ENCODE measurements around the gene LMAN1.

Gene LMAN1

DNA sequence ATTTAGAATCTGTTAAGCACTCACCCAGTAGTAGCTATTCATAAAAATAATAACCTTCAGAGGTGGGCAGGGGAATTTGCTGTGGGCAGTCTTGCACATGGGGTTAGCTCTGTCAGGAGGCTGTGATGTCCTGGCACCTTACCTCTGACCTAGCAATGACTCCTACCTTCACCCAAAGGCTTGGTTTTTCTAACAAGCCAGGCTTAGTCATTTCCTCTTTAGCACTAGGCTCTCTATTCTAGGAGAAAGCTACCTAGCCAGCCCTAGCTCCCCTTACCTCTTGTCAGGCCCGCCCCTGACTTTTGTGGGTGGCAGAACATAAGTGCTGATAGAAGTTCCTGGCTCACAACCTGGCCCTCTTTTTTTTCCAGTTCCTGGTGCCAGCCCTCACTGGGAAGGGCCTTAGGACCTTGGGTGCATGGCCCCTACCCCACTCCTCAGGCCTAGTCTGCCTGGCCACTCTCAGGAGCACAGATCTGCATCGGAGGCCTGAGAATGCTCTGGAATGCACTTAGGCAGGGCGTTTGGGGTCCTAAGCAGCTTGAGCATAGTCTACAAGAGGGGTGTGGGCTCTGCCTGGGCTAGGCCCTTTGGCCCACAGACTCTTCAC, 58.3 kb downstream of the LMAN1 start:
- DNase-seq: no peak

- no peak for DNase-seq
Observed at GRCh38 chr18:59298871-59299270, 60.2 kb downstream of the LMAN1 start.

GRCh38 chr18:59293317-59293716, 65.7 kb downstream of the LMAN1 start:
- no peak for DNase-seq

DNA sequence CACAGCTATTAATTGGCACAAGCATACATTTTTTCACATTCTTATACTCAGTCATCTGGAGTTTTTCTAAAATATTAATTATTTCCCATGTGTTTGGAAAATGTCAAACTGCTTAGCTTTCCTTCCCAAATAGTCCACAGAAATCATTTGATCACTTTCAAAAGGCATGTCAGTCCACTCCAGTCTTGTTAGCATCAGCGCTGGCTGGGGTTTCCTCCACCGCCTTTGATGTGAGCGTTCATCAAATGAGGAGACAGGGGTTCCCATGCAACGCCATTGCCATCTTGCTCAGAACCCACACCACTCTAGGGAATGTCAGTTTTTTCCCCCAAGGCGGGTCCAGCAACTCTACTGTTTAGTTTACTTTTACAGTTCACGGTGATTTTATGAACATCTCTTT, 72.7 kb downstream of the LMAN1 start:
- DNase-seq: no peak

GRCh38 chr18:59282341-59282740, 76.7 kb downstream of the LMAN1 start:
- no peak for DNase-seq

GRCh38 chr18:59279722-59280121, 79.3 kb downstream of the LMAN1 start:
- no peak for DNase-seq

GRCh38 chr18:59279193-59279592, 79.9 kb downstream of the LMAN1 start:
- DNase-seq: no peak

GRCh38 chr18:59278793-59279192, 80.3 kb downstream of the LMAN1 start:
- DNase-seq: no peak
